ENCODE results near the gene TMC3.
"Not testable (repeated sequence)": the region's sequence is repeated elsewhere in the genome, so short reads cannot be mapped to it uniquely, and the experiment has no call there.

The TMC3 gene

GRCh38 chr15:81357180-81357686 is 16.8 kb downstream of the TMC3 start:
- TF ChIP-seq POU2F2 (IDR thresholded peaks at IDR 0.05; ENCODE audit: low read depth, low read length), result no peak
- FAIRE-seq, result no peak
- DNase-seq (ENCODE audit: insufficient read length, low spot score), result no peak

GRCh38 chr15:81356252-81356651 is 17.8 kb downstream of the TMC3 start:
- FAIRE-seq (no peak), DNase-seq (ENCODE audit: insufficient read length, low spot score) (no peak)
- no peak for TF ChIP-seq TAF1 (IDR thresholded peaks at IDR 0.05; ENCODE audit: low read depth, low read length)
- TF ChIP-seq POLR2A (IDR thresholded peaks at IDR 0.05; ENCODE audit: low read depth, low read length), result no peak
- TF ChIP-seq SPI1 (IDR thresholded peaks at IDR 0.05; ENCODE audit: low read depth, low read length), result no peak
- no peak for TF ChIP-seq POLR2AphosphoS5 (IDR thresholded peaks at IDR 0.05; ENCODE audit: low read depth, low read length)
- TF ChIP-seq POU2F2 (IDR thresholded peaks at IDR 0.05; ENCODE audit: low read depth, low read length), result no peak
- no peak for TF ChIP-seq PAX5 (IDR thresholded peaks at IDR 0.05; ENCODE audit: insufficient read depth, low read length, severe bottlenecking)

GRCh38 chr15:81351651-81352050 is 22.4 kb downstream of the TMC3 start:
- no peak for FAIRE-seq
- no peak for TF ChIP-seq POLR2AphosphoS5 (IDR thresholded peaks at IDR 0.05; ENCODE audit: low read depth, low read length)
- no peak for TF ChIP-seq POU2F2 (IDR thresholded peaks at IDR 0.05; ENCODE audit: low read depth, low read length)
- DNase-seq (ENCODE audit: insufficient read length, low spot score), result no peak

- DNase-seq (ENCODE audit: insufficient read length, low spot score) (no peak), FAIRE-seq (no peak)
- TF ChIP-seq POU2F2 (IDR thresholded peaks at IDR 0.05; ENCODE audit: low read depth, low read length), result no peak
- no peak for TF ChIP-seq POLR2AphosphoS5 (IDR thresholded peaks at IDR 0.05; ENCODE audit: low read depth, low read length)
- TF ChIP-seq POLR2A (IDR thresholded peaks at IDR 0.05; ENCODE audit: low read depth, low read length), result no peak
- TF ChIP-seq PAX5 (IDR thresholded peaks at IDR 0.05; ENCODE audit: insufficient read depth, low read length, severe bottlenecking), result no peak
- TF ChIP-seq SPI1 (IDR thresholded peaks at IDR 0.05; ENCODE audit: low read depth, low read length), result no peak
- no peak for TF ChIP-seq TAF1 (IDR thresholded peaks at IDR 0.05; ENCODE audit: low read depth, low read length)
Observed at GRCh38 chr15:81349271-81349670, 24.7 kb downstream of the TMC3 start.

- not testable (repeated sequence) for FAIRE-seq; DNase-seq (ENCODE audit: insufficient read length, low spot score)
Observed at GRCh38 chr15:81348691-81349090, 25.3 kb downstream of the TMC3 start.

- FAIRE-seq, result no peak
- TF ChIP-seq POU2F2 (IDR thresholded peaks at IDR 0.05; ENCODE audit: low read depth, low read length) (no peak), SPI1 (IDR thresholded peaks at IDR 0.05; ENCODE audit: low read depth, low read length) (no peak), TAF1 (IDR thresholded peaks at IDR 0.05; ENCODE audit: low read depth, low read length) (no peak), POLR2AphosphoS5 (IDR thresholded peaks at IDR 0.05; ENCODE audit: low read depth, low read length) (no peak), POLR2A (IDR thresholded peaks at IDR 0.05; ENCODE audit: low read depth, low read length) (no peak), PAX5 (IDR thresholded peaks at IDR 0.05; ENCODE audit: insufficient read depth, low read length, severe bottlenecking) (no peak)
- no peak for DNase-seq (ENCODE audit: insufficient read length, low spot score)
Observed at GRCh38 chr15:81347910-81348309, 26.1 kb downstream of the TMC3 start.

- no peak for TF ChIP-seq TAF1 (IDR thresholded peaks at IDR 0.05; ENCODE audit: low read depth, low read length)
- no peak for TF ChIP-seq POLR2AphosphoS5 (IDR thresholded peaks at IDR 0.05; ENCODE audit: low read depth, low read length)
- no peak for TF ChIP-seq PAX5 (IDR thresholded peaks at IDR 0.05; ENCODE audit: insufficient read depth, low read length, severe bottlenecking)
- no peak for TF ChIP-seq POLR2A (IDR thresholded peaks at IDR 0.05; ENCODE audit: low read depth, low read length)
- TF ChIP-seq POU2F2 (IDR thresholded peaks at IDR 0.05; ENCODE audit: low read depth, low read length), result no peak
- TF ChIP-seq SPI1 (IDR thresholded peaks at IDR 0.05; ENCODE audit: low read depth, low read length), result no peak
- FAIRE-seq (no peak), DNase-seq (ENCODE audit: insufficient read length, low spot score) (no peak)
Observed at GRCh38 chr15:81346611-81347010, 27.4 kb downstream of the TMC3 start.

- no peak for DNase-seq (ENCODE audit: insufficient read length, low spot score)
- FAIRE-seq, result no peak
Observed at GRCh38 chr15:81343371-81343770, 30.6 kb downstream of the TMC3 start.

GRCh38 chr15:81341351-81341750 is 32.7 kb downstream of the TMC3 start:
- FAIRE-seq (no peak), DNase-seq (ENCODE audit: insufficient read length, low spot score) (no peak)
- TF ChIP-seq SPI1 (IDR thresholded peaks at IDR 0.05; ENCODE audit: low read depth, low read length) (no peak), POLR2AphosphoS5 (IDR thresholded peaks at IDR 0.05; ENCODE audit: low read depth, low read length) (no peak), PAX5 (IDR thresholded peaks at IDR 0.05; ENCODE audit: insufficient read depth, low read length, severe bottlenecking) (no peak), POLR2A (IDR thresholded peaks at IDR 0.05; ENCODE audit: low read depth, low read length) (no peak), POU2F2 (IDR thresholded peaks at IDR 0.05; ENCODE audit: low read depth, low read length) (no peak), TAF1 (IDR thresholded peaks at IDR 0.05; ENCODE audit: low read depth, low read length) (no peak)

More at GRCh38 chr15:81343371-81343770, 30.6 kb downstream of the TMC3 start:
- TF ChIP-seq POLR2AphosphoS5 (IDR thresholded peaks at IDR 0.05; ENCODE audit: low read depth, low read length) (no peak), POLR2A (IDR thresholded peaks at IDR 0.05; ENCODE audit: low read depth, low read length) (no peak), PAX5 (IDR thresholded peaks at IDR 0.05; ENCODE audit: insufficient read depth, low read length, severe bottlenecking) (no peak), TAF1 (IDR thresholded peaks at IDR 0.05; ENCODE audit: low read depth, low read length) (no peak), SPI1 (IDR thresholded peaks at IDR 0.05; ENCODE audit: low read depth, low read length) (no peak), POU2F2 (IDR thresholded peaks at IDR 0.05; ENCODE audit: low read depth, low read length) (no peak)

- no peak for TF ChIP-seq POLR2AphosphoS5 (IDR thresholded peaks at IDR 0.05; ENCODE audit: low read depth, low read length)
- no peak for TF ChIP-seq PAX5 (IDR thresholded peaks at IDR 0.05; ENCODE audit: insufficient read depth, low read length, severe bottlenecking)
- no peak for TF ChIP-seq TAF1 (IDR thresholded peaks at IDR 0.05; ENCODE audit: low read depth, low read length)
- no peak for TF ChIP-seq POU2F2 (IDR thresholded peaks at IDR 0.05; ENCODE audit: low read depth, low read length)
- no peak for TF ChIP-seq POLR2A (IDR thresholded peaks at IDR 0.05; ENCODE audit: low read depth, low read length)
- no peak for TF ChIP-seq SPI1 (IDR thresholded peaks at IDR 0.05; ENCODE audit: low read depth, low read length)
- DNase-seq (ENCODE audit: insufficient read length, low spot score) (no peak), FAIRE-seq (no peak)
Observed at GRCh38 chr15:81339851-81340250, 34.2 kb downstream of the TMC3 start.

GRCh38 chr15:81339321-81339720 is 34.7 kb downstream of the TMC3 start:
- TF ChIP-seq SPI1 (IDR thresholded peaks at IDR 0.05; ENCODE audit: low read depth, low read length), result no peak
- TF ChIP-seq POU2F2 (IDR thresholded peaks at IDR 0.05; ENCODE audit: low read depth, low read length), result no peak
- TF ChIP-seq POLR2AphosphoS5 (IDR thresholded peaks at IDR 0.05; ENCODE audit: low read depth, low read length), result no peak
- TF ChIP-seq PAX5 (IDR thresholded peaks at IDR 0.05; ENCODE audit: insufficient read depth, low read length, severe bottlenecking), result no peak
- no peak for TF ChIP-seq POLR2A (IDR thresholded peaks at IDR 0.05; ENCODE audit: low read depth, low read length)
- TF ChIP-seq TAF1 (IDR thresholded peaks at IDR 0.05; ENCODE audit: low read depth, low read length), result no peak
- DNase-seq (ENCODE audit: insufficient read length, low spot score) (no peak), FAIRE-seq (no peak)
